ENCODE measurements around the gene CD82. TPM values are rescaled to one million over a fixed set of nuclear protein-coding genes. Genes with fewer than 3 reads are reported as not detected.

CD82 gene
- polyA plus RNA-seq, 3 donors = 40.8 to 89.0 (median 43.0) TPM

- intact Hi-C loops (cut with micrococcal nuclease) = loop anchor here in 1 of 2 donors (10.0 kb wide), 1 partner anchor 352 kb away; no protein-coding TSS in a partner anchor
- Histone ChIP-seq H3K9ac (ENCODE audit: insufficient read depth, low read length, poor library complexity, severe bottlenecking) (no peak overlapping the region), H3K79me2 (ENCODE audit: insufficient read depth, low read length) (peaks cover 25% of the 10 kb centered on the region), H3K4me1 (ENCODE audit: control insufficient read depth in 1 of 2, insufficient read depth in 2 of 2, low read length in 2 of 2) (peaks cover 55 to 57% of the 10 kb centered on the region in 2 donors), H3K4me3 (replicated peaks in 1 of 3; ENCODE audit: low read depth in 2 of 3, low read length in 3 of 3) (no peak overlapping the region), H2AFZ (ENCODE audit: insufficient read depth, low read depth, low read length, poor library complexity, severe bottlenecking) (no peak overlapping the region), H3K4me2 (replicated peaks; ENCODE audit: extremely low read depth, low read length, poor library complexity, severe bottlenecking) (no peak overlapping the region), H3K27ac (ENCODE audit: low read depth in 1 of 2, low read length in 2 of 2) (no peak overlapping the region), H3K9me3 (replicated peaks in 1 of 2; ENCODE audit: control insufficient read depth in 1 of 2, insufficient read depth in 1 of 2, low read length in 2 of 2) (no peaks in the 10 kb centered on the region), H4K20me1 (ENCODE audit: insufficient read depth, low read length) (no peaks in the 10 kb centered on the region), H3K27me3 (ENCODE audit: control insufficient read depth in 2 of 2, insufficient read depth in 2 of 2, low read length in 2 of 2) (no peaks in the 10 kb centered on the region), H3K36me3 (replicated peaks in 1 of 2; ENCODE audit: control insufficient read depth in 1 of 2, insufficient read depth in 2 of 2, low read length in 2 of 2) (no peaks in the 10 kb centered on the region)
- Mint-ChIP-seq H3K4me3 (no peak overlapping the region), H3K36me3 (peaks cover 10 to 12% of the 10 kb centered on the region in 2 donors), H3K27ac (peak overlapping the region in 2 of 7 donors; percentile 28 to 45), H3K9me3 (peaks cover 0 to 1% (median 0%) of the 10 kb centered on the region in 7 donors), H3K27me3 (ENCODE audit: low read depth in 3 of 3) (peaks cover 2 to 5% (median 3%) of the 10 kb centered on the region in 3 donors), H3K4me1 (peaks cover 53% of the 10 kb centered on the region)
- no peak for TF ChIP-seq CTCF (IDR thresholded peaks at IDR 0.05)
- 97% methylated on average over 4 of the region's 5 CpGs for WGBS (ENCODE audit: insufficient coverage)
- no peak for DNase-seq
Measured at GRCh38 chr11:44562845-44563460, 2.5 kb upstream of the CD82 start.

- WGBS (ENCODE audit: insufficient coverage) = 100% methylated on average over 1 of the region's 6 CpGs
- intact Hi-C loops (cut with micrococcal nuclease) = loop anchor here in 1 of 2 donors (10.0 kb wide), 1 partner anchor 351 kb away; no protein-coding TSS in a partner anchor
- no peak for DNase-seq
Measured at GRCh38 chr11:44563711-44564110, 1.8 kb upstream of the CD82 start.

More at GRCh38 chr11:44563711-44564110, 1.8 kb upstream of the CD82 start:
- no peaks in the 10 kb centered on the region for H3K9me3 ChIP-seq (replicated peaks in 1 of 2; ENCODE audit: control insufficient read depth in 1 of 2, insufficient read depth in 1 of 2, low read length in 2 of 2)
- no peak overlapping the region for H3K4me3 ChIP-seq (replicated peaks in 1 of 3; ENCODE audit: low read depth in 2 of 3, low read length in 3 of 3)
- H3K4me3 Mint-ChIP-seq = no peak overlapping the region
- H4K20me1 ChIP-seq (ENCODE audit: insufficient read depth, low read length) = no peaks in the 10 kb centered on the region
- no peak for TF ChIP-seq CTCF (IDR thresholded peaks at IDR 0.05)
- H3K36me3 ChIP-seq (replicated peaks in 1 of 2; ENCODE audit: control insufficient read depth in 1 of 2, insufficient read depth in 2 of 2, low read length in 2 of 2) = no peaks in the 10 kb centered on the region
- peak overlapping the region in 1 of 2 donors; percentile 99 for H3K27ac ChIP-seq (ENCODE audit: low read depth in 1 of 2, low read length in 2 of 2)
- peaks cover 2 to 5% (median 3%) of the 10 kb centered on the region in 3 donors for H3K27me3 Mint-ChIP-seq (ENCODE audit: low read depth in 3 of 3)
- H3K9ac ChIP-seq (ENCODE audit: insufficient read depth, low read length, poor library complexity, severe bottlenecking) = no peak overlapping the region
- no peak overlapping the region for H3K4me2 ChIP-seq (replicated peaks; ENCODE audit: extremely low read depth, low read length, poor library complexity, severe bottlenecking)
- peaks cover 61% of the 10 kb centered on the region for H3K4me1 Mint-ChIP-seq
- H3K9me3 Mint-ChIP-seq = peaks cover 0 to 1% (median 0%) of the 10 kb centered on the region in 7 donors
- peaks cover 12 to 14% of the 10 kb centered on the region in 2 donors for H3K36me3 Mint-ChIP-seq
- peaks cover 29% of the 10 kb centered on the region for H3K79me2 ChIP-seq (ENCODE audit: insufficient read depth, low read length)
- peaks cover 62 to 64% of the 10 kb centered on the region in 2 donors for H3K4me1 ChIP-seq (ENCODE audit: control insufficient read depth in 1 of 2, insufficient read depth in 2 of 2, low read length in 2 of 2)
- no peaks in the 10 kb centered on the region for H3K27me3 ChIP-seq (ENCODE audit: control insufficient read depth in 2 of 2, insufficient read depth in 2 of 2, low read length in 2 of 2)
- peak overlapping the region in 3 of 7 donors; percentile 10 to 96 (median 18) for H3K27ac Mint-ChIP-seq
- no peak overlapping the region for H2AFZ ChIP-seq (ENCODE audit: insufficient read depth, low read depth, low read length, poor library complexity, severe bottlenecking)

Data from CD14-positive monocyte (primary cell).